ACC112 (cell line): ENCODE data around the gene FAM131A.
A peak's percentile ranks its signal among the peaks of the same experiment; 100 is the strongest.

Experiments
- H2AFZ ChIP-seq: fragments of 200-600 bp; sonication (generic); one replicate; pipeline ENCODE4 v1.6.0; 2017; ENCODE audit warnings: antibody characterized with exemption, low read length; ENCODE audit not compliant: unreplicated experiment
- H3K27ac ChIP-seq: fragments of 200-600 bp; sonication (generic); 2 replicates; pipeline ENCODE4 v1.5.1; 2014; ENCODE audit warnings: low read depth, mild to moderate bottlenecking, antibody characterized with exemption, low read length, moderate library complexity
- H3K27me3 ChIP-seq: fragments of 200-600 bp; sonication (generic); 2 replicates; pipeline ENCODE4 v1.6.1; 2014; ENCODE audit warnings: mild to moderate bottlenecking, antibody characterized with exemption, low read length, moderate library complexity, mixed read lengths; ENCODE audit not compliant: insufficient read depth
- H3K36me3 ChIP-seq: fragments of 200-600 bp; sonication (generic); 2 replicates; pipeline ENCODE4 v1.6.1; 2016; ENCODE audit warnings: mild to moderate bottlenecking, antibody characterized with exemption, low read length, moderate library complexity, mixed read lengths; ENCODE audit not compliant: insufficient read depth
- H3K4me1 ChIP-seq: fragments of 200-600 bp; sonication (generic); one replicate; pipeline ENCODE4 v1.6.1; 2016; ENCODE audit warnings: low read length, mixed read lengths; ENCODE audit not compliant: insufficient read depth, unreplicated experiment, control insufficient read depth
- H3K4me3 ChIP-seq: fragments of 200-600 bp; sonication (generic); 2 replicates; pipeline ENCODE4 v1.5.1; 2014; ENCODE audit warnings: mild to moderate bottlenecking, low read depth, low read length
- H3K79me2 ChIP-seq: fragments of 200-600 bp; sonication (generic); one replicate; pipeline ENCODE4 v1.6.0; 2016; ENCODE audit warnings: low read length; ENCODE audit not compliant: control insufficient read depth, unreplicated experiment, insufficient read depth

FAM131A gene

DNA sequence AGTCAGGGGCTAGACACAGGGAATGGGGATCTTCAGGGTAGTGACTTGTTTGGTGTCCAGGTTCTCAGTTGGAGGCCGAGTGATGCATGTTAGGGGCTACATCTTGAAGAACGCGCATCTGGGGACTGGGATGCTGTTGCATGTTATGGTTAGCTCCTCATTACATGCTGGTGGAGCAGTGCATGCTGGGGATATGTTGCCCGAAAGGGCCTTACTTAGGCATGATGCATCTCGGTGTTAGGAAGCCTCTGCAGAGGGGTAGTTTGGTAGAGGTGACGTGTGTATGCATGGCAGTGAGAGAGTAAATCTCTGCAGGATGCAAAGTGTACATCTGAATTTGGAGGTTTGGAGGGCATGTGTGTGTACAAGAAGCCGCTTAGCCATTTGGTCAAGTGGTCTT is 20.6 kb upstream of the FAM131A start:
- H3K27ac ChIP-seq = 0 out of 2 replicates have a peak overlapping the region, but pooled peaks have one; percentile 91
- H3K79me2 ChIP-seq = peaks cover 65% of the 10 kb centered on the region
- peaks cover 47% of the 10 kb centered on the region for H3K4me1 ChIP-seq
- no peak overlapping the region for H2AFZ ChIP-seq
- H3K27me3 ChIP-seq = no peaks in the 10 kb centered on the region
- peak overlapping the region; percentile 99 for H3K4me3 ChIP-seq
- H3K36me3 ChIP-seq = peaks cover 26% of the 10 kb centered on the region; the same call in 1 of the 2 replicates

DNA sequence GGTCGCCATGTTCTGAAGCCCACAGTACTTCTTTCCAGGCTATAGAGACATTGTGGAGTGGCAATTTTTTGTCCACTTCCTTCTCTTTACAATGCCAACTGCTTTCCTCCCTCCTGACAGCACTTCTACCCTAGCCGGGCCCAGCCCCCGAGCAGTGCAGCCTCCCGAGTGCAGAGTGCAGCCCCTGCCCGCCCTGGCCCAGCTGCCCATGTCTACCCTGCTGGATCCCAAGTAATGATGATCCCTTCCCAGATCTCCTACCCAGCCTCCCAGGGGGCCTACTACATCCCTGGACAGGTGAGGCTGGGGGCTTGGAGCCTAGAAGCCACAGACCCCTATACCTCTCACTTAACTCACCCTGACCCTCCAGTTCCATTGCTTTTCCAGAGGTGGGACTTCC is 20.2 kb upstream of the FAM131A start:
- peaks cover 69% of the 10 kb centered on the region for H3K79me2 ChIP-seq
- peaks cover 48% of the 10 kb centered on the region for H3K4me1 ChIP-seq
- H3K36me3 ChIP-seq = peaks cover 30% of the 10 kb centered on the region
- no peak overlapping the region for H2AFZ ChIP-seq
- no peak overlapping the region for H3K27ac ChIP-seq
- H3K27me3 ChIP-seq = no peaks in the 10 kb centered on the region
- H3K4me3 ChIP-seq = peak overlapping the region; percentile 99

DNA sequence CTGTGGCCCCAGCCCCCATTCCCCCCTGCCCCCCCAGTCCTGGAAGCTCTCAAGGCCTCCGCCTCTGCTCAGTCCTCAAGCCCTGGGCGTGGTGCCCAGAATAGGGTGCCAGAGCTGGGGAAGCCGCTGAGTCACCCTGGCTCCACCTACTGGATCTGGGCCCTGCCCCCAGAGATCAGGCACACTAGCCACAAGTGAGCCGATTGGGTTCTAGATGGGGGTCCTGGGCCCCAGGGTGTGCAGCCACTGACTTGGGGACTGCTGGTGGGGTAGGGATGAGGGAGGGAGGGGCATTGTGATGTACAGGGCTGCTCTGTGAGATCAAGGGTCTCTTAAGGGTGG is 17.3 kb upstream of the FAM131A start:
- Histone ChIP-seq H3K36me3 (peaks cover 56% of the 10 kb centered on the region), H2AFZ (no peak overlapping the region), H3K4me3 (peak overlapping the region; percentile 69), H3K4me1 (peaks cover 48% of the 10 kb centered on the region), H3K79me2 (peaks cover 91% of the 10 kb centered on the region), H3K27ac (peak overlapping the region; percentile 51), H3K27me3 (no peaks in the 10 kb centered on the region)

DNA sequence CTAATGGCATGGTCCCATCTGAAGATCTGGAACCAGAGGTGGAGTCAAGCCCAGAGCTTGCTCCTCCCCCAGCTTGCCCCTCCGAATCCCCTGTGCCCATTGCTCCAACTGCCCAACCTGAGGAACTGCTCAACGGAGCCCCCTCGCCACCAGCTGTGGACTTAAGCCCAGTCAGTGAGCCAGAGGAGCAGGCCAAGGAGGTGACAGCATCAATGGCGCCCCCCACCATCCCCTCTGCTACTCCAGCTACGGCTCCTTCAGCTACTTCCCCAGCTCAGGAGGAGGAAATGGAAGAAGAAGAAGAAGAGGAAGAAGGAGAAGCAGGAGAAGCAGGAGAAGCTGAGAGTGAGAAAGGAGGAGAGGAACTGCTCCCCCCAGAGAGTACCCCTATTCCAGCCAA is 15.7 kb upstream of the FAM131A start:
- Histone ChIP-seq H2AFZ (no peak overlapping the region), H3K27ac (no peak overlapping the region), H3K27me3 (no peaks in the 10 kb centered on the region), H3K4me1 (peaks cover 44% of the 10 kb centered on the region), H3K36me3 (peaks cover 68% of the 10 kb centered on the region), H3K4me3 (no peak overlapping the region), H3K79me2 (peaks cover 91% of the 10 kb centered on the region)

DNA sequence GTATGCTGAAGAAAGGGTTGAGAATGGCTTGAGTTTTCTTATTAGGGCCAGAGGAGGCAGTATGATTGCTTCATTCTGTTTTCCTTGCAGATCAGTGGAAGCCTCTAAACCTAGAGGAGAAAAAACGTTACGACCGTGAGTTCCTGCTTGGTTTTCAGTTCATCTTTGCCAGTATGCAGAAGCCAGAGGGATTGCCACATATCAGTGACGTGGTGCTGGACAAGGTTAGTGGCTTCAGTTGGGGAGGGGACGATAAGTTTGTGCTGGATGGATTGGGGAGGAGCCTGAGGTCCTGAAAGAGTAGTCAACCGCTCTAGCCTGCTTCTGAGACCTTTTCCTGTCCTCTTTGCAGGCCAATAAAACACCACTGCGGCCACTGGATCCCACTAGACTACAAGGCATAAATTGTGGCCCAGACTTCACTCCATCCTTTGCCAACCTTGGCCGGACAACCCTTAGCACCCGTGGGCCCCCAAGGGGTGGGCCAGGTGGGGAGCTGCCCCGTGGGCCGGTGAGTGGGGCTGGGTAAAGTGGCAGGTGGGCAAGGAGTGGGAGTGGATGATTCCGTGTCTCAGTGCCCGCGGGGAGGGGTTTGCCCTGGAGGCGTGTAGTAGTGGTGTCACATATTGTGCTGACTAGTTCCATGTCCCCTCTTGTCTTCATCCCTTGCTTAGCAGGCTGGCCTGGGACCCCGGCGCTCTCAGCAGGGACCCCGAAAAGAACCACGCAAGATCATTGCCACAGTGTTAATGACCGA is 14.5 kb upstream of the FAM131A start:
- Histone ChIP-seq H3K4me3 (no peak overlapping the region), H3K79me2 (peaks cover 89% of the 10 kb centered on the region), H3K27me3 (no peaks in the 10 kb centered on the region), H2AFZ (no peak overlapping the region), H3K36me3 (peaks cover 74% of the 10 kb centered on the region), H3K4me1 (peaks cover 32% of the 10 kb centered on the region), H3K27ac (0 out of 2 replicates have a peak overlapping the region, but pooled peaks have one; percentile 9)

DNA sequence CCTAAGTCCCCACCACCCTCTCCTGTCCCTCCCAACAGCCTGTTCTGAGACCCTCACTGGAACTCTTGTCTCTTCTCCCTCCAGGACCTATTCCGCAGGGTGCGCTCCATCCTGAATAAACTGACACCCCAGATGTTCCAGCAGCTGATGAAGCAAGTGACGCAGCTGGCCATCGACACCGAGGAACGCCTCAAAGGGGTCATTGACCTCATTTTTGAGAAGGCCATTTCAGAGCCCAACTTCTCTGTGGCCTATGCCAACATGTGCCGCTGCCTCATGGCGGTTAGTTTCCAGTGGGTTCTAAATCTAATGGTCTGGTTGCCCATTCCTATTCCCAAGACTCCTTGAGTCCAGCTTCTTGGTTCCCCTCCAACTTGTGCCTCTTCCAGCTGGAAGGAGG is 13.7 kb upstream of the FAM131A start:
- H3K4me1 ChIP-seq = peaks cover 26% of the 10 kb centered on the region
- H3K27ac ChIP-seq = no peak overlapping the region
- no peaks in the 10 kb centered on the region for H3K27me3 ChIP-seq
- H3K4me3 ChIP-seq = no peak overlapping the region
- H3K79me2 ChIP-seq = peaks cover 90% of the 10 kb centered on the region
- no peak overlapping the region for H2AFZ ChIP-seq
- H3K36me3 ChIP-seq = peaks cover 81% of the 10 kb centered on the region

DNA sequence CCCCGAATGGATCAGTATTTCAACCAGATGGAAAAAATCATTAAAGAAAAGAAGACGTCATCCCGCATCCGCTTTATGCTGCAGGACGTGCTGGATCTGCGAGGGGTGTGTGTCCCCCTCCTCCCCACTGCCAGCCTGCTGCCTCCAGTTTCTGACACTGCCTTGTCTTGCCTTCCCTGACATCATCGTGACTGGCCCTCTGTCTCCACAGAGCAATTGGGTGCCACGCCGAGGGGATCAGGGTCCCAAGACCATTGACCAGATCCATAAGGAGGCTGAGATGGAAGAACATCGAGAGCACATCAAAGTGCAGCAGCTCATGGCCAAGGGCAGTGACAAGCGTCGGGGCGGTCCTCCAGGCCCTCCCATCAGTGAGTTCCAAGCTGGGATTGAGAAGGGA is 12.1 kb upstream of the FAM131A start:
- H3K27ac ChIP-seq = no peak overlapping the region
- H3K36me3 ChIP-seq = peaks cover 92% of the 10 kb centered on the region
- H3K27me3 ChIP-seq = no peaks in the 10 kb centered on the region
- H3K4me3 ChIP-seq = no peak overlapping the region
- H2AFZ ChIP-seq = no peak overlapping the region
- peaks cover 13% of the 10 kb centered on the region for H3K4me1 ChIP-seq
- peaks cover 81% of the 10 kb centered on the region for H3K79me2 ChIP-seq

DNA sequence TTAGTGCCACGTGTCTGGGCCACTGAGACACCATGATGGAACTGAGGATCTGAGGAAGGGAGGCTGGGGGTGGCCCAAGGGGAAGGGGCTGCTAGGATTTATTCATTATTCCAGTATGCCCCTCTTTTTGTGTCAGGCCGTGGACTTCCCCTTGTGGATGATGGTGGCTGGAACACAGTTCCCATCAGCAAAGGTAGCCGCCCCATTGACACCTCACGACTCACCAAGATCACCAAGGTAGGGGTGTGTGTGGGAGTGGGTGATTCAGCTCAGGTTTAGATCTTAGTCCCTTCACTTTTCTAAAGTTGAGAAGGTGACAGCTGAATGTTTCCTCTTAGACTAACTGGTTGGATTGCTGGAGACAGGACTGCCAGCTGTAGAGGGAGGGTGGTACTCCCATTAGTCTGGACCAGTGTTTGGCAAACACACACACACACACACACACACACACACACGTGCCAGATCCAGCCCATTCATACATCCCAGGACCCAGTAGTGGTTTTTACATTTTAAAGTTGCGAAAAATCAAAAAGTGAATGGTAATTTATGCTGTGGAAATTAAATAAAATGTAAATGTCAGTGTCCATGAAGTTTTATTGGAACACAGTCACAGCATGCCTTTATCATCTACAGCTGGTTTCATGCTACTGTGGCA is 11.6 kb upstream of the FAM131A start:
- Histone ChIP-seq H3K4me1 (peaks cover 8% of the 10 kb centered on the region), H3K27me3 (no peaks in the 10 kb centered on the region), H3K79me2 (peaks cover 76% of the 10 kb centered on the region), H3K4me3 (no peak overlapping the region), H3K27ac (no peak overlapping the region), H3K36me3 (peaks cover 90% of the 10 kb centered on the region), H2AFZ (no peak overlapping the region)

DNA sequence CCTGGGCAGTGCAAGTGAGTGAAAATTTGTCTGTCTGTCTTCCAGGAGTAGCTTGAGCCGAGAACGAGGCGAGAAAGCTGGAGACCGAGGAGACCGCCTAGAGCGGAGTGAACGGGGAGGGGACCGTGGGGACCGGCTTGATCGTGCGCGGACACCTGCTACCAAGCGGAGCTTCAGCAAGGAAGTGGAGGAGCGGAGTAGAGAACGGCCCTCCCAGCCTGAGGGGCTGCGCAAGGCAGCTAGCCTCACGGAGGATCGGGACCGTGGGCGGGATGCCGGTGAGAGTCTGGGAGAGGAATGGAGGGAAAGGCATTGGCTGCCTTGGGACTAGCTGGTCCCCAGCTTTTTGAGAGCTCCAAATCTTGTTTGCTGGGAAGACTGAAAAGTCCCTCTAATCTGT is 10.2 kb upstream of the FAM131A start:
- Histone ChIP-seq H3K36me3 (peaks cover 90% of the 10 kb centered on the region), H3K4me3 (no peak overlapping the region), H3K27me3 (no peaks in the 10 kb centered on the region), H3K4me1 (peaks cover 18% of the 10 kb centered on the region), H2AFZ (no peak overlapping the region), H3K79me2 (peaks cover 67% of the 10 kb centered on the region), H3K27ac (no peak overlapping the region)

DNA sequence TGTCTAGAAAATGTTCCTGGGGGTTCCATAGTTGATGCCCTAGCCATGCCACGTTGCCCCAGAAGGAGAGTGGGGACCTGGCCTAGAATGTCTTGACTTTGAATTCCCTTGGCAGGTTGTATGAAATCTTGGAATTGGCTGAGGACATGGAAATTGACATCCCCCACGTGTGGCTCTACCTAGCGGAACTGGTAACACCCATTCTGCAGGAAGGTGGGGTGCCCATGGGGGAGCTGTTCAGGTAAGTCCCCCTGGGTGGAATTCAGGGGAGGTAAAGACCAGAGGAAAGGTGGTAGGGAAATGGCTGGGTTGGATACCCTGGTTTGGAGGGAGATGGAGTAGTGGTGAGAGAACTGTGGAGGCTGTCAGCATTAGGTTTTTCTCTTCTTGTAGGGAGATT is 8.9 kb upstream of the FAM131A start:
- Histone ChIP-seq H3K27me3 (no peaks in the 10 kb centered on the region), H3K27ac (no peak overlapping the region), H3K4me3 (no peak overlapping the region), H2AFZ (no peak overlapping the region), H3K79me2 (peaks cover 61% of the 10 kb centered on the region), H3K36me3 (peaks cover 87% of the 10 kb centered on the region), H3K4me1 (peaks cover 27% of the 10 kb centered on the region)
